GM12873 (cell line): ENCODE measurements around the gene PPOX.

Source experiments
- TF ChIP-seq, protein P1 (sequence below): IDR thresholded peaks from 2 replicates; pipeline ENCODE4 v1.5.1; 2012; ENCODE audit warnings: low read depth, mild to moderate bottlenecking, moderate library complexity, low read length, control low read depth; ENCODE audit not compliant: insufficient read depth; ENCODE audit errors: missing control alignments

Gene PPOX

DNA sequence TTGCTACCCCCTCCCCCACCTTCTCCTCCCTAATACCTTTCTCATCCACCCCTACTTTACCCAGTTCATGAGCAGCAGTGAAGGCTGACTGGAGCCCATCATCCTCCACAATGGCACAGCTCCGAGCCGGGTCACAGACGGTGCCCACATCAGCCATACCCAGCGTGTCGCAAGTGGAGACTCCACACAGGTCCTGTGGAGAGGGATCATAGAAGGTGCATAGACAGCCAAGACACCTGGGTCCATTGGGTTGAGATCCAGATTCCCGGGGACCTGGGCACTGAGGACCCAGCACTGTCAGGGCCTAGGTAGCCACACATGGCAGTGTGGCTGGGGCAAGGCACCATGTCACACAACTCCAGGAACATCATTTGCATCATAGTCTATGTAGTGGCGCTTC is 29.9 kb downstream of the PPOX start:
- TF ChIP-seq, protein P1, sequence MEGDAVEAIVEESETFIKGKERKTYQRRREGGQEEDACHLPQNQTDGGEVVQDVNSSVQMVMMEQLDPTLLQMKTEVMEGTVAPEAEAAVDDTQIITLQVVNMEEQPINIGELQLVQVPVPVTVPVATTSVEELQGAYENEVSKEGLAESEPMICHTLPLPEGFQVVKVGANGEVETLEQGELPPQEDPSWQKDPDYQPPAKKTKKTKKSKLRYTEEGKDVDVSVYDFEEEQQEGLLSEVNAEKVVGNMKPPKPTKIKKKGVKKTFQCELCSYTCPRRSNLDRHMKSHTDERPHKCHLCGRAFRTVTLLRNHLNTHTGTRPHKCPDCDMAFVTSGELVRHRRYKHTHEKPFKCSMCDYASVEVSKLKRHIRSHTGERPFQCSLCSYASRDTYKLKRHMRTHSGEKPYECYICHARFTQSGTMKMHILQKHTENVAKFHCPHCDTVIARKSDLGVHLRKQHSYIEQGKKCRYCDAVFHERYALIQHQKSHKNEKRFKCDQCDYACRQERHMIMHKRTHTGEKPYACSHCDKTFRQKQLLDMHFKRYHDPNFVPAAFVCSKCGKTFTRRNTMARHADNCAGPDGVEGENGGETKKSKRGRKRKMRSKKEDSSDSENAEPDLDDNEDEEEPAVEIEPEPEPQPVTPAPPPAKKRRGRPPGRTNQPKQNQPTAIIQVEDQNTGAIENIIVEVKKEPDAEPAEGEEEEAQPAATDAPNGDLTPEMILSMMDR: no peak

- TF ChIP-seq, protein P1: no peak
Measured at GRCh38 chr1:161196521-161197451, 30.6 kb downstream of the PPOX start.

DNA sequence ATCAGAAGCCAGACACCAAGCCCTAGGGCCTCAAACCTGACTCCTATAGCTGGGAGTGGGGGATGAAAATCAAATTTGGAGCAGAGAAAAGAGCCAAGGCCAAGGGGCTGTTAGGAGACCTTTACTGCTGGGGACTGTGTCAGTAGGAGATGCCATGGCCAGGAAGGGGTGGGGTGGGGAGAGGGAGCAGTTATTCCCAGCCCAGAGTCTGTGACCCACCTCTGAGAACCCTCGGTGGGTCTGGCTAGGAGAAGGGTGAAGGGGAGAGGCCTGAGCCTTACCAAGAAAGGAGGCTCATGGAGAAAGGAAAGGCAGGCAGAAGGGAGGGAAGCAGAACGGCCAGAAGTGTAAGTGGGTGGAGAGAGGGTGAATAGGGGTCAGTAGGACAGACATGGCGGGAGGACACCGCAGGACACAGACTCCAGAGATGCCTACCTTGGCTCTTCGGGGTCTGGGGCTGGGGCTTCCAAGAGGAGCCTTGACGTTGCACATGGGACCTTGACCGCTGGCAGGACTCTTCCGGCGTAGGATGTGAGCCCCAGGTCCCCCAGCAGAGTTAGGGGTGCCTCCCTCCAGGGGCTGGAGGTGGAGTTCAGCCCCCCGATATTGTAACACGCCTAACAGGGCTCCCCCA is 31.5 kb downstream of the PPOX start:
- TF ChIP-seq, protein P1: no peak

- TF ChIP-seq, protein P1: no peak
Measured at GRCh38 chr1:161198194-161198896, 32.1 kb downstream of the PPOX start.

DNA sequence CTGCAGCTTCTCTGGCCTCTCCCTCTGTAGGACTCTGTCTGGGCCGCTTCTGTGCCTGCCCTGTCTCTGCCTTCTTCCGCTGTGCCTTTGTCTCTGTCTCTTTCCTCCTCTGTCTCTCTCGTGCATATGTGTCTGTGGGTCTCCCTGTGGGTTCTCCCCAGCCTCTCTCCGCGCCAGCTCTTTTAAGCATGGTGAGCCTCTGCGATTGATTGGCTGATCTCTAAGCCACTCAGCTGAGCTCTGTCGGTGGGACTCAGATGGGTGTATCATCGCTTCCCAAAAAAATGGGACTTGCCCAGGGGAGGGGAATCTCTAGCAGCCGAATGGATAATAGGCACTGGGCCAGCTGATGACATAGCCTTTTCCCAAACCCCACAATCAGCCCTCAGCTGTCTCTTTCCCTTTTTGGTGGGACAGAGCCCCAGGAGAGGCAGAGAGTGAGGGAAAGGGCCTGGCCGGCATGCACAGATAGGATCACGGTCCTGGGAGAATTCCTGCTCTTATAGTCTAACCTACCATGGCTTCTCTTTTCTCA is 32.7 kb downstream of the PPOX start, which contains the start of gene ADAMTS4:
Gene ADAMTS4, minus strand, starts transcription at position 158 of the 535 bp plus-strand sequence. CDS start 427 bp downstream, outside the sequence.
- TF ChIP-seq, protein P1: no peak

- TF ChIP-seq, protein P1: no peak
Measured at GRCh38 chr1:161199506-161200139, 33.4 kb downstream of the PPOX start.
